GM10248 (cell line): Measurements from ENCODE around the gene MTMR4.
"Not testable (repeated sequence)": the region's sequence is repeated elsewhere in the genome, so short reads cannot be mapped to it uniquely, and the experiment has no call there.

Experiments used
- CTCF ChIA-PET: fragments of 300-600 bp; sonication (Branson Sonifier 250); formaldehyde crosslinking; extraction: SDS; loops from one replicate; lab custom pipeline; 2021; ENCODE audit warnings: antibody characterized with exemption; lab: Yijun Ruan, JAX
- POLR2A ChIA-PET: fragments of 350-650 bp; sonication (Branson Sonifier 250); formaldehyde crosslinking; extraction: SDS; loops from one replicate; lab custom pipeline; 2020; ENCODE audit warnings: antibody characterized with exemption; lab: Yijun Ruan, JAX
- DNase-seq: peaks from one replicate; pipeline ENCODE4 v3.0.0; 2012; ENCODE audit errors: extremely low spot score
- CTCF ChIP-seq: IDR thresholded peaks from 2 replicates; pipeline ENCODE4 v1.5.1; 2012; ENCODE audit warnings: mild to moderate bottlenecking, low read depth; ENCODE audit errors: extremely low read depth, missing control alignments, control extremely low read depth

The MTMR4 gene

GRCh38 chr17:58513965-58514769 is at the start of gene MTMR4:
MTMR4 (minus strand) TSS chr17:58514638; CDS start chr17:58514407, 231 bp downstream.
- ChIA-PET POLR2A (interaction anchor here (0.5 to 1.5 kb wide), 4 partner anchors 8 to 701 kb away, joined by 3 to 15 read pairs (median 4); no protein-coding TSS in a partner anchor), CTCF (interaction anchor here (0.8 to 1.7 kb wide), 8 partner anchors 9 to 491 kb away, joined by 3 to 9 read pairs (median 4); partner anchors contain the start of gene RNF43)
- DNase-seq = peak; percentile 91
- no peak for TF ChIP-seq CTCF

GRCh38 chr17:58560511-58560910 is 46.1 kb upstream of the MTMR4 start:
- POLR2A ChIA-PET = no interaction called here
- CTCF ChIA-PET = interaction anchor here (2.6 to 4.6 kb wide), 2 partner anchors 18 to 19 kb away, joined by 13 to 22 read pairs; no protein-coding TSS in a partner anchor
- no peak for TF ChIP-seq CTCF
- no peak for DNase-seq

- no peak for DNase-seq
- CTCF ChIA-PET = interaction anchor here (0.7 to 1.8 kb wide), 3 partner anchors 9 to 28 kb away, joined by 3 to 5 read pairs (median 3); no protein-coding TSS in a partner anchor
- POLR2A ChIA-PET = interaction anchor here (0.6 kb wide), 1 partner anchor 100 kb away, joined by 8 read pairs; no protein-coding TSS in a partner anchor
- no peak for TF ChIP-seq CTCF
Observed at GRCh38 chr17:58557981-58558380, 43.5 kb upstream of the MTMR4 start.

GRCh38 chr17:58556833-58557250 is 42.4 kb upstream of the MTMR4 start:
- no peak for DNase-seq
- POLR2A ChIA-PET = no interaction called here
- CTCF ChIA-PET = interaction anchor here (1.0 kb wide), 1 partner anchor 38 kb away, joined by 3 read pairs; no protein-coding TSS in a partner anchor
- no peak for TF ChIP-seq CTCF

GRCh38 chr17:58555109-58555508 is 40.7 kb upstream of the MTMR4 start:
- POLR2A ChIA-PET, DNase-seq: not testable (repeated sequence)
- CTCF ChIA-PET = interaction anchor here (1.2 kb wide), 1 partner anchor 23 kb away, joined by 4 read pairs; no protein-coding TSS in a partner anchor

- DNase-seq = peak; percentile 47
- CTCF ChIA-PET = interaction anchor here (0.9 to 4.4 kb wide), 5 partner anchors 10 to 463 kb away, joined by 3 to 28 read pairs (median 22); no protein-coding TSS in a partner anchor
- TF ChIP-seq CTCF = peak; percentile 50
- POLR2A ChIA-PET = interaction anchor here (0.7 to 1.1 kb wide), 2 partner anchors 12 to 90 kb away, joined by 3 to 4 read pairs; no protein-coding TSS in a partner anchor
Observed at GRCh38 chr17:58541249-58541648, 26.8 kb upstream of the MTMR4 start.
